Middle frontal gyrus (tissue), 1 donor: Measurements from ENCODE around the gene C11orf68.

Experiments used
- DNase-seq: peaks from one replicate; pipeline ENCODE4 v3.0.0-alpha.2; 2015; ENCODE audit warnings: low spot score; ENCODE audit errors: extremely low spot score

C11orf68 gene

GRCh38 chr11:65891219-65892136 lies 27.4 kb downstream of the C11orf68 start:
- DNase-seq = no peak

- DNase-seq = peak; percentile 97
Observed at GRCh38 chr11:65890324-65891218, 28.3 kb downstream of the C11orf68 start, which contains the start of gene CCDC85B. Gene CCDC85B, plus strand, starts transcription at chr11:65890673. Its CDS starts 111 bp downstream, at chr11:65890784.

- peak; percentile 94 for DNase-seq
Observed at GRCh38 chr11:65888163-65888814, 30.6 kb downstream of the C11orf68 start, which contains the start of gene FIBP. Gene FIBP, minus strand, starts transcription at chr11:65888471. Its CDS starts 53 bp downstream, at chr11:65888418.

- no peak for DNase-seq
Observed at GRCh38 chr11:65887723-65888162, 31.1 kb downstream of the C11orf68 start.

GRCh38 chr11:65886826-65887722 lies 31.8 kb downstream of the C11orf68 start:
- DNase-seq = no peak

GRCh38 chr11:65885808-65886536 lies 32.9 kb downstream of the C11orf68 start:
- no peak for DNase-seq

GRCh38 chr11:65885231-65885630 lies 33.6 kb downstream of the C11orf68 start:
- DNase-seq = no peak

GRCh38 chr11:65884716-65885092 lies 34.2 kb downstream of the C11orf68 start:
- DNase-seq = peak; percentile 51

- DNase-seq = no peak
Observed at GRCh38 chr11:65883786-65884715, 34.8 kb downstream of the C11orf68 start.

- no peak for DNase-seq
Observed at GRCh38 chr11:65883058-65883761, 35.7 kb downstream of the C11orf68 start.

- no peak for DNase-seq
Observed at GRCh38 chr11:65882120-65883057, 36.5 kb downstream of the C11orf68 start.

- no peak for DNase-seq
Observed at GRCh38 chr11:65880844-65881421, 37.9 kb downstream of the C11orf68 start.

- no peak for DNase-seq
Observed at GRCh38 chr11:65880027-65880426, 38.8 kb downstream of the C11orf68 start.

- no peak for DNase-seq
Observed at GRCh38 chr11:65879617-65880016, 39.2 kb downstream of the C11orf68 start, which contains the start of gene CTSW. Gene CTSW, plus strand, starts transcription at chr11:65879837. Its CDS starts 18 bp downstream, at chr11:65879855.

GRCh38 chr11:65873318-65874156 lies 45.3 kb downstream of the C11orf68 start:
- DNase-seq = peak; percentile 78
